DMS79 treated with DMSO at 0.1 percent for 48 hours (cell line): Measurements from ENCODE around the gene TFDP2.
"Not testable (repeated sequence)": the region's sequence is repeated elsewhere in the genome, so short reads cannot be mapped to it uniquely, and the experiment has no call there.

ENCODE experiments used
- DNase-seq: peaks from one replicate; lab custom pipeline; 2025; lab: John Stamatoyannopoulos, UW

Gene TFDP2

GRCh38 chr3:142021127-142021526, 128.2 kb downstream of the TFDP2 start:
- DNase-seq = no peak

- no peak for DNase-seq
These were observed 129.5 kb downstream of the TFDP2 start for GRCh38 chr3:142019794-142020320.

- DNase-seq = no peak
These were observed 135.4 kb downstream of the TFDP2 start for GRCh38 chr3:142013993-142014392.

- DNase-seq = no peak
These were observed 135.9 kb downstream of the TFDP2 start for GRCh38 chr3:142013326-142013980.

GRCh38 chr3:142009029-142009428, 140.3 kb downstream of the TFDP2 start:
- DNase-seq = no peak

- no peak for DNase-seq
These were observed 141.5 kb downstream of the TFDP2 start for GRCh38 chr3:142007710-142008399.

GRCh38 chr3:142004957-142005356, 144.4 kb downstream of the TFDP2 start:
- DNase-seq = not testable (repeated sequence)

- no peak for DNase-seq
These were observed 145.3 kb downstream of the TFDP2 start for GRCh38 chr3:142004025-142004424.

GRCh38 chr3:142003291-142003690, 146.1 kb downstream of the TFDP2 start:
- no peak for DNase-seq

- no peak for DNase-seq
These were observed 148.9 kb downstream of the TFDP2 start for GRCh38 chr3:142000325-142000870.

GRCh38 chr3:141998669-141999290, 150.6 kb downstream of the TFDP2 start:
- DNase-seq = peak; percentile 48

GRCh38 chr3:141996437-141996836, 152.9 kb downstream of the TFDP2 start:
- no peak for DNase-seq

GRCh38 chr3:141994856-141995255, 154.5 kb downstream of the TFDP2 start:
- no peak for DNase-seq

- DNase-seq = no peak
These were observed 156.8 kb downstream of the TFDP2 start for GRCh38 chr3:141992512-141992911.

- no peak for DNase-seq
These were observed 162.7 kb downstream of the TFDP2 start for GRCh38 chr3:141986548-141987107.

- no peak for DNase-seq
These were observed 168.3 kb downstream of the TFDP2 start for GRCh38 chr3:141981084-141981483.

- no peak for DNase-seq
These were observed 170.2 kb downstream of the TFDP2 start for GRCh38 chr3:141979050-141979671.

- DNase-seq = not testable (repeated sequence)
These were observed 174.6 kb downstream of the TFDP2 start for GRCh38 chr3:141974777-141975176.

GRCh38 chr3:141972399-141972798, 176.9 kb downstream of the TFDP2 start:
- DNase-seq = no peak

GRCh38 chr3:141971571-141971970, 177.8 kb downstream of the TFDP2 start:
- no peak for DNase-seq

GRCh38 chr3:141969711-141970110, 179.6 kb downstream of the TFDP2 start:
- DNase-seq = no peak

- no peak for DNase-seq
These were observed 183.9 kb downstream of the TFDP2 start for GRCh38 chr3:141965471-141965870.
